Thyroid gland (tissue), 4 donors: ENCODE results near the gene KLHL25. TPM values are rescaled to one million over a fixed set of nuclear protein-coding genes. Genes with fewer than 3 reads are reported as not detected.
A peak's percentile ranks its signal among the peaks of the same experiment; 100 is the strongest.

Experiments
- DNase-seq, 2 donors: peaks; one replicate each; pipeline ENCODE4 v3.0.0-alpha.2; 2019
- H3K27ac ChIP-seq, 3 donors: fragments of 200-600 bp; sonication (generic); 1 replicate in 2 of 3; 2 replicates in 1 of 3; pipeline ENCODE4 v1.5.1; 2016 to 2019; ENCODE audit warnings: mild to moderate bottlenecking in 1 of 3, moderate library complexity in 1 of 3
- H3K27me3 ChIP-seq: fragments of 200-600 bp; sonication (generic); one replicate; pipeline ENCODE4 v1.5.1; 2019
- H3K36me3 ChIP-seq, 2 donors: fragments of 200-600 bp; sonication (generic); one replicate each; pipeline ENCODE4 v1.5.1; 2016 to 2019
- H3K4me1 ChIP-seq, 2 donors: fragments of 200-600 bp; sonication (generic); one replicate each; pipeline ENCODE4 v1.5.1; 2017 to 2019
- H3K4me3 ChIP-seq, 3 donors: fragments of 200-600 bp; sonication (generic); replicated peaks in 1 of 3; 1 replicate in 2 of 3; 2 replicates in 1 of 3; pipeline ENCODE4 v1.5.1; 2016; ENCODE audit warnings: mild to moderate bottlenecking in 1 of 3
- H3K9me3 ChIP-seq: fragments of 200-600 bp; sonication (generic); one replicate; pipeline ENCODE4 v1.5.1; 2017
- CTCF ChIP-seq, 6 experiments: fragments of 200-600 bp in 3 of 6; fragments of 450-650 bp in 3 of 6; sonication (generic) in 3 of 6; IDR thresholded peaks; one replicate each; pipeline ENCODE4 v1.5.1; 2016 to 2019; ENCODE audit warnings: antibody characterized with exemption in 6 of 6, mild to moderate bottlenecking in 2 of 6, inconsistent platforms in 1 of 6, moderate library complexity in 1 of 6
- POLR2A ChIP-seq, 2 donors: fragments of 450-650 bp; IDR thresholded peaks; one replicate each; pipeline ENCODE4 v1.6.1; 2017; ENCODE audit warnings: antibody characterized with exemption in 2 of 2, mild to moderate bottlenecking in 2 of 2, moderate library complexity in 1 of 2
- WGBS, 2 donors: methylation state at CpG; one replicate each; pipeline ENCODE4 v1.1.5; 2017; 5-methylcytosine and 5-hydroxymethylcytosine counted together
- intact Hi-C: fragments of 100-400 bp; cut with DNase I; formaldehyde crosslinking; loops from one replicate; pipeline ENCODE4 v1.15.1; 2023
- total RNA-seq, 4 donors: library from RNA; depleted of rRNA; stranded (reverse); fragments of >200 nt; gene quantifications; one replicate each; pipeline ENCODE4 v1.2.3, GENCODE V29; 2016

KLHL25 gene
- total RNA-seq, 4 donors from 2014 or later: 4.2 to 8.8 (median 4.8) TPM

- 84 to 88% methylated on average over 3 of the region's 3 CpGs for WGBS, 2 donors
- DNase-seq: peak; percentile 29 to 39
Measured at GRCh38 chr15:85725019-85725418, 69.7 kb downstream of the KLHL25 start.

GRCh38 chr15:85723960-85724945 is 70.5 kb downstream of the KLHL25 start:
- H3K9me3 ChIP-seq: no peaks in the 10 kb centered on the region
- no peak for TF ChIP-seq CTCF (IDR thresholded peaks at IDR 0.05)
- TF ChIP-seq POLR2A (IDR thresholded peaks at IDR 0.05): no peak
- H3K4me1 ChIP-seq: peaks cover 29 to 58% of the 10 kb centered on the region in 2 donors
- intact Hi-C loops: no loop called here
- H3K27ac ChIP-seq: peak overlapping the region; percentile 59 to 86 (median 84)
- 62 to 72% methylated on average over 10 of the region's 10 CpGs for WGBS, 2 donors
- H3K36me3 ChIP-seq: peaks cover 53 to 62% of the 10 kb centered on the region in 2 donors
- no peaks in the 10 kb centered on the region for H3K27me3 ChIP-seq
- DNase-seq: no peak
- no peak overlapping the region for H3K4me3 ChIP-seq

More at GRCh38 chr15:85725019-85725418, 69.7 kb downstream of the KLHL25 start:
- H3K27ac ChIP-seq: peak overlapping the region; percentile 59 to 86 (median 84)
- H3K36me3 ChIP-seq: peaks cover 53 to 63% of the 10 kb centered on the region in 2 donors
- H3K4me3 ChIP-seq: no peak overlapping the region
- no peaks in the 10 kb centered on the region for H3K27me3 ChIP-seq
- H3K4me1 ChIP-seq: peaks cover 29 to 51% of the 10 kb centered on the region in 2 donors
- TF ChIP-seq POLR2A (IDR thresholded peaks at IDR 0.05) (no peak), CTCF (IDR thresholded peaks at IDR 0.05) (no peak)
- intact Hi-C loops: no loop called here
- H3K9me3 ChIP-seq: no peaks in the 10 kb centered on the region

- intact Hi-C loops: no loop called here
- WGBS, 2 donors: 81 to 82% methylated on average over 1 of the region's 1 CpG
- no peaks in the 10 kb centered on the region for H3K9me3 ChIP-seq
- H3K4me3 ChIP-seq: no peak overlapping the region
- H3K27ac ChIP-seq: peak overlapping the region in 2 of 3 donors; percentile 84 to 86
- DNase-seq: no peak
- TF ChIP-seq CTCF (IDR thresholded peaks at IDR 0.05): no peak
- no peak for TF ChIP-seq POLR2A (IDR thresholded peaks at IDR 0.05)
- H3K4me1 ChIP-seq: peaks cover 34 to 71% of the 10 kb centered on the region in 2 donors
- H3K36me3 ChIP-seq: peaks cover 46 to 59% of the 10 kb centered on the region in 2 donors
- no peaks in the 10 kb centered on the region for H3K27me3 ChIP-seq
Measured at GRCh38 chr15:85722374-85723152, 72.2 kb downstream of the KLHL25 start.

GRCh38 chr15:85718981-85719380 is 75.7 kb downstream of the KLHL25 start:
- peak overlapping the region; percentile 55 to 84 (median 76) for H3K27ac ChIP-seq

More at GRCh38 chr15:85718981-85719380, 75.7 kb downstream of the KLHL25 start:
- intact Hi-C loops: no loop called here
- no peaks in the 10 kb centered on the region for H3K27me3 ChIP-seq
- no peaks in the 10 kb centered on the region for H3K9me3 ChIP-seq
- H3K36me3 ChIP-seq: peaks cover 43 to 49% of the 10 kb centered on the region in 2 donors
- peak; percentile 33 to 36 for DNase-seq
- H3K4me1 ChIP-seq: peaks cover 30 to 64% of the 10 kb centered on the region in 2 donors
- 48% methylated on average over 4 of the region's 4 CpGs for WGBS, 2 donors
- no peak for TF ChIP-seq CTCF (IDR thresholded peaks at IDR 0.05)
- TF ChIP-seq POLR2A (IDR thresholded peaks at IDR 0.05): peak in 1 of 2 donors; percentile 22
- H3K4me3 ChIP-seq: no peak overlapping the region
